ENCODE results near the gene CLEC4G.
A peak's percentile ranks its signal among the peaks of the same experiment; 100 is the strongest.

Gene CLEC4G

GRCh38 chr19:7691497-7691896, 40.4 kb downstream of the CLEC4G start:
- no peak for DNase-seq

- no peak for DNase-seq
These were observed 41.1 kb downstream of the CLEC4G start for GRCh38 chr19:7690779-7691258.

- no peak for DNase-seq
These were observed 42.7 kb downstream of the CLEC4G start for GRCh38 chr19:7689165-7689564.

- DNase-seq = no peak
These were observed 44.7 kb downstream of the CLEC4G start for GRCh38 chr19:7687177-7687576.

- DNase-seq = no peak
These were observed 46.1 kb downstream of the CLEC4G start for GRCh38 chr19:7685546-7686445.

GRCh38 chr19:7682175-7682855, 49.6 kb downstream of the CLEC4G start:
- no peak for DNase-seq

GRCh38 chr19:7681340-7682174, 50.4 kb downstream of the CLEC4G start:
- peak; percentile 73 to 84 for DNase-seq

GRCh38 chr19:7680606-7681339, 51.1 kb downstream of the CLEC4G start, which contains the start of gene TRAPPC5:
TSS of gene TRAPPC5 (plus strand) at chr19:7680833. CDS start at chr19:7682254, 1,421 bp downstream.
- DNase-seq = peak; percentile 84 to 89

- no peak for DNase-seq
These were observed 51.9 kb downstream of the CLEC4G start for GRCh38 chr19:7679771-7680605.

- DNase-seq = peak; percentile 50 to 79
These were observed 52.7 kb downstream of the CLEC4G start for GRCh38 chr19:7678971-7679751.

All from stimulated activated CD4-positive, alpha-beta T cell treated with anti-CD3 and anti-CD28 coated beads, Interleukin-4, amount 100 ng/mL, for 4 hours (primary cell).